Erythroblast (primary cell): ENCODE measurements around the gene ZNF416.
A peak's percentile ranks its signal among the peaks of the same experiment; 100 is the strongest.

Source experiments
- DNase-seq, 2 experiments: peaks; one replicate each; lab custom pipeline; 2025; lab: John Stamatoyannopoulos, UW
- GATA1 ChIP-seq: IDR thresholded peaks from 2 replicates; pipeline ENCODE4 v1.6.1; 2011; ENCODE audit warnings: low read depth, mild to moderate bottlenecking, control low read depth, low read length, moderate library complexity
- POLR2A ChIP-seq: IDR thresholded peaks from 2 replicates; pipeline ENCODE4 v1.6.1; 2011; ENCODE audit warnings: mild to moderate bottlenecking, low read length

ZNF416 gene

DNA sequence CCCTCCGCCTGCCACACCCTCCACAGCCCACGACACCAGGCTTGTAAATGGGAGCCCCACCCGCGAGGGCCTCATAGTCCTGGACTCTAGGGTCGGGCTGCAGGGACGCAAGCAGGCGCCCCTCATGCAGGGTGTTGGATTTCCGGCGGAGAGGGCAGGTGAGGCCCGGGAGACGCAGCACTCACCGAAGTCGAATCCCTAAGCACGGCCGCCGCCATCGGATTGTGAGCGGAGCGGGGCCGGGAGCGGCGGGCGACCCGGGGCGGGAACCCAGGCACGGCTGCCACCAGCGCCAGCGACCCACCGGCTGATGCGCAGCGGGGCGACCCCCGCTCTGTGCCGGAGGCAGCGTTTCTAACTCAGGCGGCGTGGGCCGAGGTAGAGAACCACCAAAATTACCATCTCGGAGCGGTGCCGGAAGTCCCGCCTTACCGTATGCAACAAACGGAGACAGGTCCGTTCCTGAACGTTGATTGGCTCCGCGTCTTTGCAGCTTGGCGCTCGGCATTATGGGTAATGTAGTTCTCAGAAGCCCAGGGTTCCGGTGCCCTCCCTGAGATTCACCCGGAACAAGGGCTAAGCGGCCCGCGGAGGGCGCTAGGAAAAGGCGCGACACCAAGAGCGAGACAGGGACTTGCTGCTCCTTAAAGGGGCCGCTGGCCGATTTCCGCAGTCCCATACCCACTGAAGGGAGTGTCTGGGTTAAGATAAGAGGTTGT lies at the start of gene ZNF416:
Gene ZNF416 (minus strand): TSS at position 425 of the 719 bp plus-strand sequence. CDS start 207 bp downstream, at position 218.
- TF ChIP-seq GATA1 (no peak), POLR2A (peak; percentile 50)
- DNase-seq: peak; percentile 98 to 99

DNA sequence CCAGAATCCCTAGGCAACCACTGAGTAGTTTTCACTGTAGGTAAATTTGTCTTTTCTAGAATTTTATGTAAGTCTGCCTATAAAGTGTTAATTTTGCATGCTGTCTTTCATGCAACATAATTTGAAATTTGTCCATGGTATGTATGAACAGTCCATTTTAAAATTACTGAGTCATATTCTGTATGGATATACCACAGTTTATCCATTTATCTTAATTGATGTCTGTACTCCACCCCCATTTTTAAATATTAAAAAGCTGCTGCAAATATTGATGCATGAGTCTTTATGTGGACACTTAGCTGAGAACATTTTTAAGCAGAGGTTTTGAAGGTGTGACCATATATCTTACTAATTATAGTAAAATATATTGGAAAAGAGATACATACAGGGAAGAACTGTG lies 44.4 kb upstream of the ZNF416 start:
- TF ChIP-seq GATA1: no peak
- no peak for DNase-seq

DNA sequence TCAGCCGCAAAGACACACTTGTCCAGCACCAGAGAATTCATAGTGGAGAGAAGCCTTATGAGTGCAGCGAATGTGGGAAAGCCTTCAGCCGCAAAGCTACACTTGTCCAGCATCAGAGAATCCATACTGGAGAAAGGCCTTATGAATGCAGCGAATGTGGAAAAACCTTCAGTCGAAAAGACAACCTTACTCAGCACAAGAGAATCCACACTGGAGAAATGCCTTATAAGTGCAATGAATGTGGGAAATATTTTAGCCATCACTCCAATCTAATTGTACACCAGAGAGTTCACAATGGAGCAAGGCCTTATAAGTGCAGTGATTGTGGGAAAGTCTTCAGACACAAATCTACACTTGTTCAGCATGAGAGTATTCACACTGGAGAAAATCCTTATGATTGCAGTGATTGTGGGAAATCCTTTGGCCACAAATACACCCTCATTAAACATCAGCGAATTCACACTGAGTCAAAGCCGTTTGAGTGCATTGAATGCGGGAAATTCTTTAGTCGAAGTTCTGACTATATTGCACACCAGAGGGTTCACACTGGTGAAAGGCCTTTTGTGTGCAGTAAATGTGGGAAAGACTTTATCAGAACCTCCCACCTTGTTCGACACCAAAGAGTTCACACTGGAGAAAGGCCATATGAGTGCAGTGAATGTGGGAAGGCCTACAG lies 42.1 kb upstream of the ZNF416 start:
- TF ChIP-seq GATA1 (no peak), POLR2A (no peak)
- DNase-seq: peak; percentile 25 to 63

DNA sequence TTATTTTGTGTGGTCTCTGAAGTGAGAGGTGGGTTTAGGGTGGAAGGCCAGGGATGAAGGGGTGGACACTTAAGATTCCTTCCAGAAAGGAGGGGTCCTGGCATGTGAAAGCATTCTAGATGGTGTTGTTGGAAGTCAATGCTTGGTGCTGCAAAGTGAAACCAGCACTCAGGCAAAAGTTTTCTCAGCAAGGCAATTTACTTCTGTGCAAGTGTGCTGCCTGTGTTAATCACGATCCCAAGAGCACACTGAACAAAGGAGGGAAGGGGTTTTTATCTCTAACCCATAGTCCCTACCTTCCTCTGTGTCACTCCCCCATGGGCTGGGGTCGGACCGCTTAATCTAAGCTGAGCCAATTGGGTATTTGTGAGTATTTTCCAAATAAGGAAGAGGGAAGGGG lies 36.6 kb upstream of the ZNF416 start:
- DNase-seq: peak in 1 of 2 experiments; percentile 49
- TF ChIP-seq GATA1: no peak
- TF ChIP-seq POLR2A: no peak

DNA sequence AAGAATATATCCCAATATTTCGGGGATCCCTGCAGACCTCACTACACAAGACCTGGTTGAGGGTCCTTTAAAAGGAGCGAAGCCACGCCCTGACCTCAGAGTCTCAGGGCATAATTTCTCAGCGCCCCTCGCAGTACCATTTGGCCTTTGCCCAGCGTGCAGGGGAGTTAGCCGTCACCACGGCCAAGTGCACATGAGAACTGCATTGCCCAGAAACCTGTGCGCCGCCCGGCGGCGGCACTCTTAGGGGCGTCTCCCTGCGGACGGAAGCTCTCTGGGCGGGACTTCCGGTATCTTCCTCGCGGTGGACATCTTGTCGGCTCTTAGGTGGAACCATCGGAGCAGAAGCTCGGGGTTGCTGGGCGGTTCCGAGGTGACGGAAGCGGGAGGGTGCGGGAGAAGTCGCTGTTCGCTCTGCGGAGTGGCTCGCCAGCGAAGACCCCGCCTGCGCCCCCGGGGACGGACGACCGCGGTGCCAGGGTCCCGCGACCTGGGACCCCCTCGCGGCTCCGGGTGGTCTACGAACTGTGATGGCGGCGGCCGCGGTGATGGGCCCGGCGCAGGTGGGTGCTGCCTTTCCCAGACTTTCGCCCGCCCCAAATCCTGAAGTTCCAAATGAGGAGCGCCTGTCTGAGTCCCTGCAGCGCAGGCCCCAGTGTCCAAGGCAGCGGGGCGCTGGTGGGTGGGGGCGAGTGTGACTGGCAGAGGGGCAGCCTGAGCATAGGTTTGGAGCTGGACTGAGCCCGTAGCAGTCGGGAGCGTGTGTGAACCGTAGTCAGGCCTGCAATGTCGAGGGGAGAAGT lies 35.4 kb upstream of the ZNF416 start, which contains the start of gene ZNF134:
Gene ZNF134 (plus strand): TSS at position 302 of the 803 bp plus-strand sequence. CDS start 5,227 bp downstream, outside the sequence.
- peak; percentile 92 to 95 for DNase-seq
- peak; percentile 58 for TF ChIP-seq POLR2A
- TF ChIP-seq GATA1: no peak

DNA sequence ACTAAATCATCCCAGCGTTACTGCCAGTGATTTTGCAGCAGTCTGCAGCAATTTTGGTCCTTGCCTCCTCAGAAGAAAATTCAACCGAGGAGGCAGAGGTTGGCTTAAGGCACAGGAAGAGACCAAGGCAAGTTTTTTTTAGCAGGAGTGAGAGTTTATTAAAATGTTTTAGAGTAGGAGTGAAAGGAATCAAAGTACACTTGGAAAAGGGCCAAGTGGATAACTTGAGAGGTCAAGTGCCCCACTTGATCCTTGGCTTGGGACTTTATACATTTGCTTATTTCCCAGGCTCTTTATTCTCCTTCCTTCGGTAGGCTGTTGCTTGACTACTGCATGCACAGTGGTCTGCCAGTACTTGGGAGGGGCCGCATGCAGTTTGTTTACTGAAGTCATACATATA lies 32.4 kb upstream of the ZNF416 start:
- no peak for DNase-seq
- TF ChIP-seq GATA1 (no peak), POLR2A (no peak)

DNA sequence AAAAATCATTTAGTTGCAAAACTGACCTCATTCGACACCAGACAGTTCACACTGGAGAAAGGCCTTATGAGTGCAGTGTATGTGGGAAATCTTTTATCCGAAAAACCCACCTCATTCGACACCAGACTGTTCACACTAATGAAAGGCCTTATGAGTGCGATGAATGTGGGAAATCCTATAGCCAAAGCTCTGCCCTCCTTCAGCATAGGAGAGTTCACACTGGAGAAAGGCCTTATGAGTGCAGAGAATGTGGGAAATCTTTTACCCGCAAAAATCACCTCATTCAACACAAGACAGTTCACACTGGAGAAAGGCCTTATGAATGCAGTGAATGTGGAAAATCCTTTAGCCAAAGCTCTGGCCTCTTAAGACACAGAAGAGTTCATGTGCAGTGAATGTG lies 28.2 kb upstream of the ZNF416 start:
- DNase-seq: peak in 1 of 2 experiments; percentile 23
- no peak for TF ChIP-seq GATA1
- TF ChIP-seq POLR2A: no peak

DNA sequence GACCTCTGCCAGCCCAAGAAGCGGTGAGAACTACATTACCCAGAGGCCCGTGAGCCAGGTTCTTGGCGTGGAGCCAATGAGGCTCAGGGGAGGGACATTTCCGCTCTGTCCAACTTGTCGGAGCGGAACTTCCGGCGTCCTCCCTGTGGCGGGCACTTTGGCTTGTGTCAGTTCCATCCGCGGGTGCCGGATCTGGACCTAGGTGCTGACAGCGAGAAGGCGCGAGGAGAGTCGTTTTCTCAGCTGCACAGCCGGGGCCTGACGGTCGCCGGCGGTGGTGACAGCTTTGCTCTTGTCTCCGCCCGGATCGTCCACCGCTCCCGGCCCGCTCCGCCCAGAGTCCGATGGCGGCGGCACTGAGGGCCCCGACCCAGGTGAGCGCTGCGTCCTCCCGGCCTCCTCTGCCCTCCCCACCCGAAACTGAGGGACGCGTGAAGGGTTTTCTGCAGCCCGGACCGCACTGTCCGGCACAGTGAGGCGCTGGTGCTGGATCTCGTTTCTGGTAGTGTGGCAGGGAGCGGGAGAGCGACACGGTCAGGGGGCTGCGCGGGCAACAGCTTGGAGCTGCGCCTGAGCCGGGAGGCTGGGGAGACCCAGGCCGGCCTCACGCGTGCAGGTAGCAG lies 21.2 kb upstream of the ZNF416 start, which contains the start of gene ZNF530:
Gene ZNF530 (plus strand): TSS at position 125 of the 623 bp plus-strand sequence. CDS start 4,461 bp downstream, outside the sequence.
- DNase-seq: peak; percentile 94
- TF ChIP-seq GATA1 (no peak), POLR2A (peak; percentile 52)

DNA sequence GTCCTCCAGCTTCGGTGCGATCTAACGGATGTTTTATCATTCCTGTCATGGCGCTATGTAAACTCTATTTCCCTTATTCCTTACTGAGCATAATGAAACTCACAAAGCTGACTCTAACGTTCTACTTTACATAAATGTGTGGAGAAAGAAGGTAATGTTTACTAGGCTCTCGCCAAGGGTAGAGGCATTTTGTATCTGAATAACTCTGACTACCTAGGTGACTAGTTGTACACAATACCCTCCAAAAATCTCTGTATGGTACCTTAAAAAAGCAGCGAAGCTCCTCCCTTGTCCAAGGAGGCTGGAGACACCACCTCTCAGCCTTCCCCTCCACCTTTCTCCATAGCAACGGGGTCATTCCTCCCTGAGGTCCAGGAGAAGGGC lies 20.7 kb upstream of the ZNF416 start:
- no peak for TF ChIP-seq GATA1
- TF ChIP-seq POLR2A: no peak
- no peak for DNase-seq

DNA sequence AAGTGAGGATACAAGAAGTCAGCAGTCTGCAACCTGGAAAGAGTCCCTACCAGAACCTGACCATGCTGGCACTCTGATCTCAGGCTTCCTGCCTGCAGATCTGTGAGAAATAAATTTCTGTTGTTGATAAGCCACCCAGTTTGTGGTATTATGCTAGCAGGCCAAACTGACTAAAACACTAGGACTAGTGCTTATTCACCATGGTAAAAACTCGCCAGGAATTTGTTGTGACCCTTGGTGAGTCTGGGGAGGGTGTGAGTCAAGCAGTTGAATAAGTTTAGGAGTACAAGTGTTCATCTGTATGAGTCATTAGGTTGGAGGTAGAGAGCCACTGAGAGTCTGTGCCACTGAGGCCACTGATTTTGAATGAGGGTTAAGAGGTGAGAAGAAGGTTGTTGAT lies 8.8 kb upstream of the ZNF416 start:
- TF ChIP-seq GATA1 (no peak), POLR2A (no peak)
- DNase-seq: no peak

DNA sequence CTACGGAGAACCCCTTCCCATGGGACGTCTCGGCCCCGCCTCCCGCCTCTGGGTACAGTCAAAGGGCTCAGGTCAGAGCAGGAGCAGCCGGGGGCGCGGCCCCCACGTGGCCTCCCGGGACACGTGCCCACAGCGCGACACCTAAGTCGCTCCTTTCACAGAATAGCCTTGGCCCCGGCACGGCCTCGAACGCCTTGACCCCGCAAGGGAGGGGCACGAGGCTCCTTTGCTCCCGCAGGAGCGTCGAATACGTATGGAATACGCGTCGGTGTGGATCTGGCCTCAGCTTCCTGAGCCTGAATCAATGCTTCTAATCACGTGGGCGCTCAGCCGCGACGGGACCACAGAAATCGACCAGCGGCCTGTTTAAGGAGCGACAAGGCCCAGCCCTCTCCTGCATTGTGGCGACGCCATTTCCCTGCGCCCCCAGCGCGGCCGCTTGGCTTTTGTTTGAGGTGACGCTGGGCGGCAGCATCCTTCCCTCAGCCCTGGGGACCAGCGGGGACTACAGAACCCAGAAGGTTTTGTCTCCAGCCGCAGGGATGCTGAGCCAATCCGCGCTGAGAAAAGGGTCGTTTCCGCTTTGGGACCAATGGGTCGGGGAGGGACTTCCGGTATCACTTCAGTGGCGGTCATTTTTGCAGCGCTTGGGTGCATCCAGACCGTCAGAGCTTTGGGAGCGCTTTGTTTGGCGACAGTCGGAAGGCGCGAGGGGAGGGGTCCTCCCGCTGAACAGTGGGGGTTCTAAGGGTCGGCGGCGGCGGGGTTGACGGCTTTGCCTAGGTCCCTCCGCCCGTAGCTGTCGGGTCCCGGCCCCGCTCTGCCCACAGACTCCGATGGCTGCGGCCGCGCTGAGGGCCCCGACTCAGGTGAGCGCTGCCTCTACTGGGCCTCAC lies 5.1 kb upstream of the ZNF416 start, which contains the start of gene ZIK1:
Gene ZIK1 (plus strand): TSS at position 625 of the 896 bp plus-strand sequence. CDS start 212 bp downstream, at position 837.
- DNase-seq: peak; percentile 88 to 92
- TF ChIP-seq POLR2A: peak; percentile 62
- TF ChIP-seq GATA1: no peak

DNA sequence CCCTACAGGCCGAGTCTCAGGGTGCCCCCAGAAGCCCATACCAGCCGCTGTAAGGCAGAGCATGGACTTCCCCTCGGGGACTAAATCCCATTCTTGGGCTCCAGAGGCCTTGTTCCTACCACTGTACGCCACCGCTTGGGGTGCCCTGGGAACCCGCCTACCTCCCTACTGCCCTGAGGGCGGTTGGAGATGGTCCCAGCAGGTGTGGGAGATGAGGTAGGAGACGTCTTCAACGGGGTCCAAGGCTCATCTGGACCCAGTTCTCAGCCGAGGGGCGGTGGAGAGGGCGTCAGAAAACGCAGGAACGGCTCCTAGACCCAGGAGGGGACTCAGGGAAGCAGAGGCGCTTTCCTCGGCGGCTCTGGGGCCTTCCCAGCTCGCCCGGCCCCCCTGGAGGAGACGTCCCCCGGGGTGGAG lies 4.4 kb upstream of the ZNF416 start:
- DNase-seq: no peak

More for the DNA sequence above, 4.4 kb upstream of the ZNF416 start:
- TF ChIP-seq GATA1 (no peak), POLR2A (no peak)
